Measurements from ENCODE around the gene MRPS22.

MRPS22 gene

DNA sequence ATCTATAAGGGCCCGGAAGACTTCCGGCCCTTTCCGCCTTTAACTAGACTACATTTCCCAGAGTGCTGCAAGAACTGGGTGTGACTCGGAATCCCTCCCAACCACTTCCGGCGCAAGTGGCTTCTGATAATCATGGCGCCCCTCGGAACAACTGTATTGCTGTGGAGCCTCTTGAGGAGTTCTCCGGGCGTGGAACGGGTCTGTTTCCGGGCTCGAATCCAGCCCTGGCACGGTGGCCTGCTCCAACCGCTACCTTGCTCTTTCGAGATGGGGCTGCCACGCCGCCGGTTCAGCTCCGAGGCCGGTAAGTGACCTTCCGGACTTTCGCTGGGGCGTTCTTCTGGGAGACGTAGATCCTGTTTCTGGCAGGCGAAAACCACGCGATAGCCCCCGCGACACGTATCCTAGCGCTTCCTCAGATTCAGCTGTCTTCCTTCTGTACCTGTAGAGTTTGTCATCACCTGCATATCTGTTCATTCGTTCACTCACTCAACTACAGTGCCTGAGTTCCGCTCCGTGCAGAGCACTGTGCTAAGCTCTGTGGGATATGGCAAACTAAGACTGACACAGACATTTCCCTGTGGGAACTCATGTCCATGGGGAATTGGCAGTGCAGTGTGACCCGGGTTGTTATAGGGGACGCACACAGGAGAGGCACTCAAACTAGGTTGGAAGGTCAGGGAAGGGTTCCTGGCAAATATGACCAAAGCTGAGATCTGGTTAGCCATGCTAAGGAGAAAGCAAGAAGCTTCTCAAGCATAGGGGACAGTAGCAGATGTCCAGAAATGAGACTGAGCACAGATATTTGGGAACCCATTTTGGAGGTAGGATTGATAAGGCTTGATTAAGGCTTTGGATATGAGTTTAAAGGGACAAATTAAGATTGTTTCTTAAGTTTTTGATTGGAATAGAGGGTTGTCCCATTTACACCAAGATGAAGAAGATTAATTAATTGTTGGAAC, at the start of gene MRPS22:
Gene MRPS22 (plus strand): TSS at position 126 of the 962 bp plus-strand sequence. CDS start 7 bp downstream, at position 133.
- DNase-seq: peak; percentile 89

GRCh38 chr3:139295040-139295439, 48.8 kb upstream of the MRPS22 start:
- DNase-seq: no peak

- DNase-seq: no peak
Measured at GRCh38 chr3:139296141-139296718, 47.6 kb upstream of the MRPS22 start.

DNA sequence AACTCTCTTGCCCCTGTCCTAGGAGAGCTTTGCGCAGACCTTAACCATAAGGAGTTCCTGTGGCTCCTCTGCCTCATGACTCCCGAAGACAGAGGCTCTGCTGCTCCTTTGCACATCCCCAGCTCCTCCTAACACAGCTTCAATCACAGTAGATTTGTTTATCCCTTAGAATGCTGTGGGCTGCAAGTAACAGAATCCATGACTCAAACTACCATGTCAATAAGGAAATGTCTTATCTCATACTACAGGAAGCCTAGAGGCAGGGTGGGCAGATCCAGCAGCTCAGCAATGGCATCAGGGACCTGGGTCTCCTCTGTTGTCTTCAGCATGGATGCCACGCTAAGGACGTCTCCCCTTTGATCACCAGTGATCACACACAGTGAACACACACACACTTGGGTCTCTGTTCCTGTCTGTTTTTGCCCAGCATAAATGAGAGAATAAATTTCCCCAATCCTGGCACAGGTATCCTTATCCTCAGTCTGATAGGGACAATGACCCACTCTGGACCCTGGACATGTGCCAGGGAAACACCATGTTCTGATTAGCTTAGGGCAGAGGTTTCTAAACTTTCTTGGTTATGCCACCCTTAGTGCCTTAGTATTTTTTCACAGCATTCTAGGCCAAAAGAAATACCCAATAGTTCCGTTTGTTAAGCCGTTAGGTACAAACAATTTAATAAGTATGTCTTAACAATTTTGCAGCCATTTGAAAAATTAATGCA, 46.1 kb upstream of the MRPS22 start:
- no peak for DNase-seq

DNA sequence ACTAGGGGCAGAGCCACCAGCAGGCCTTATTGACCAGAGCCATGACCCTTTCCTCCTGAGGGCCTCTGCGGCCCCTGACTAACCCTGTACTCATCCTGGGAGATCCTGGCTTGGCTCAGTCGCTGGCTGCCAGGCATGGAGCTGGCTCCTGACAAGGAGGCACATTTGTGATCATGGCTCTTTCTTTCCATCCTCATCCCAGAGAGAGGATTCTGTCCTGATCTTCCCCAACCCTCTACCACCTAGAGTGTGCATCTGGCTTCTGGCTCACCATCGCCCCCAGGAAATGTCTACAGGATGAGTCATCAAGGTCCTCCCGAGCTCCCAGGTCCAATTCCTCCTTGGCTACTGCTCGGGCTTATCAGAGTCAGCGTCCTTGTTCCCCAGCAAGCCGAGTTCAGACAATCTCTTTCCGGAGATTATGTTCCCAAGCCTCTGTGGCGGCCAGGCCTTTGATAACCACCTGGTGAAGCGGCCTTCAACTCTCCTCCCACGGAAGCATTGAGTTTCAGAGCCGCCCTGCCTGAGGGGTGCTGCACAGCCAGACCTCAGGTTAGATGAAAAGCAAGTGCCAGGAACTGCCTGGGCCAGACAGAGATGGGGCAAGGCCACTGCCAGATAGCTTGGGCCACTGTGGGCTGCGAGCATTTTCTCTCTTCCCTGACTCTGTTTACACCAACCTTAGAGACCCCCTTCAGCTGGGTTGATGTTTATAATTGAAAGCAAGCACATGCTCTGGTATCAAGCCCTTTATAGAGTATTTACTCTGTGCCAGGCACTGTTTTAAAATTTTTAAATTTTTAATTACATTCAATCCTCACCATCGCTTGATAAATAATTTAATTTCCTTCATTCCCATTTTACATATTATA, 44.3 kb upstream of the MRPS22 start:
- no peak for DNase-seq

DNA sequence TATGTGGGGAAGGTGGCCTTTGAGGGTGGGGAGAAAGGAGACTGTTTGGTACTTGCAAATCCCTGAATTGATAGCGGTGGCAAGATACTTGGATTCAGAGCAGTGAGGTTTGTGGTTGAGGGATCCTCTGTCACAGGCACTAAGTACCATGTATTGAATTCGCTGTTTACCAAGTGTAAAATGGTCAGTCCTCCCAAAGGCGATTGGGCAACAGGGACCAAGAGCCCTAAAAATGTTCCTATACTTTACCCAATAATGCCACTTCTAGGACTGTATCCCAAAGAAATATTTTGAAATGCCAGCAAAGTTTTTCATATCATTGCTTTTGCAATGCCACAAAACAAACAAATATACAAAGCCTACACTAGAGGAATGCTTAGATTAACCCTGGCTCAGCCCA, 43.4 kb upstream of the MRPS22 start:
- DNase-seq: no peak

DNA sequence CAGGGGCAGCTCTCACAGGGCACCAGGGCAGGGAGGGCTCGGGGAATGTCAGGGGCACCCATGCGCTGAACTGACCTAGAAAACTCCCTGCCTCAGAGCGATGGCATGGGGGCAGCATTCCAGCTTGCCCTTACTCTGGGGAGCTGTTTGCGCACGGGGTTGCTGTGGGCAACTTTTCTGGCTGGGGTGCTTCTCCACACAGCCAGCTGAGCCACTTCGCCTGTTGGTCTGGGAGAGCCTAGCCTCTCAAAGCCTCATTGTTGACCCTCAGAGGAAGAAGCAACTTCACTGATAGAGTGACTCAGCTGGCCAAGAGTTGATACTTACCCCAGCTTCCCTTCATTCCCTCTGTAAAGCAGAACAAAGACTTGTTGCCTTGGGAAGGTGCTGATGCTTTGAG, 42.6 kb upstream of the MRPS22 start:
- DNase-seq: no peak

- no peak for DNase-seq
Measured at GRCh38 chr3:139301654-139302053, 42.2 kb upstream of the MRPS22 start.

- peak; percentile 49 for DNase-seq
Measured at GRCh38 chr3:139302084-139302800, 41.6 kb upstream of the MRPS22 start.

GRCh38 chr3:139302801-139303113, 41.1 kb upstream of the MRPS22 start:
- no peak for DNase-seq

- DNase-seq: no peak
Measured at GRCh38 chr3:139303216-139303615, 40.6 kb upstream of the MRPS22 start.

DNA sequence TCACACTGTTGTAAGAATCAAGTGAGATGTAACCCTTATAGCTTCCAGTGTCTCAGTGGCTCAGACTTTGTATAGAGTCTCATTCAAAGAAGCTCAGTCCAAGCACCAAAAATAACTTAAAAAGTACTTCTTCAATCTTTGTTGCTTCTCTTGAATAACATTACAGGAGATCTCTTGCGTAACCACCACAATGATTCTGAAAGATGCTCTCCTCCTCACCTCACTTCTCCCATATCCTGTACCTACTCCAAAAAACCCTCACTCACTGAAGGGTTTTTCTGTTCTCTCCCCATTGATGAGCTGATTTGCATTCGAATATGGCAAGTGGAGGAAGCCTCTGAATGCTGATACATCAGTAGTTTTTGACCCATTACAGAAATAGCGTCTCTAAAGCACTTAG, 39.4 kb upstream of the MRPS22 start:
- DNase-seq: no peak

GRCh38 chr3:139306078-139306477, 37.7 kb upstream of the MRPS22 start:
- no peak for DNase-seq

GRCh38 chr3:139307072-139307491, 36.7 kb upstream of the MRPS22 start:
- no peak for DNase-seq

DNA sequence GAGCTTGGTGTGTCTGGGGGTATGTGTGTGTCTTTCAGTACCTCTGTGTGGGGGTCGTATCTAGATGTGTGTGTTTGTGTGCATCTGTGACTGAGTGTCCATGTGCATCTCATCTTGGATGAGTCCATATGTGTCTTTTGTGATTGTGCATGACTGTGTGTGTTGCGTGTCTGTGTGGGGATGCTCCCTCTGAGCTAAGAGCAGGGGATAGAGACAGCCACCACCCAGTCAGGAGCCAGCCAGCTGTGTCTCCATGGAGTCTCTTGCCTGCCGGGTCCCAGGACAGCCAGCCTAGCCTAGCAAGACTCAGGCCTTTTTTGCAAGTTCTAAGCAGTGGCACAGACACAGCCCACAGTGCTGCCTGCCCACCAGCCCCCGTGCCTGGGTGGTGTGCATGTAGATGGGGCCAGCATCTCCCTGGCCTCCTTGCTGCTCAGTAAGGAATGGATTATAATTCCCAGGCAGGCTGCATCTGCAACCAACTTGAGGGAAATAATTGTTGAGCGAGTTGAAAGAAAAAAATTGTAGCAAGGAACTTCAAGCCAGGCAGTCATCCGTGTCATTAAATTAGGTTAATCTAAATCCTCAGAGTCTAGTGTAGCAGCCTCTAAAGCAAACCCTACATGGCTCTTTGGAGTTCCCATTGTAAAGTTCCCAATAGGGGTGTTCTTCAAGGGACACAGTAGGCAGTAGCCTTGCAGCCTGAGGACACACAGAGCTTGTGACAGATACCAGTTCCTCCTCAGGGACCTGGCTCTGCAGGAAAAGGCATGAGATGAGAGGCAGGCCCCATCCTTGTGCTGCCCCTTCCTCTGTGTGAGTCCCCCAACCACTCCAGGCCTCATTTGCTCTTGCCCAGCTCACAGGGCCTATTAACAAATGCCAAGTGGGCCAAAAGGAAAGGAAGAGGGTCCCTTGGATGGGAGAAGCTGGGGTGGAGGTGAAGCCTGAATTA, 35.9 kb upstream of the MRPS22 start:
- DNase-seq: no peak

DNA sequence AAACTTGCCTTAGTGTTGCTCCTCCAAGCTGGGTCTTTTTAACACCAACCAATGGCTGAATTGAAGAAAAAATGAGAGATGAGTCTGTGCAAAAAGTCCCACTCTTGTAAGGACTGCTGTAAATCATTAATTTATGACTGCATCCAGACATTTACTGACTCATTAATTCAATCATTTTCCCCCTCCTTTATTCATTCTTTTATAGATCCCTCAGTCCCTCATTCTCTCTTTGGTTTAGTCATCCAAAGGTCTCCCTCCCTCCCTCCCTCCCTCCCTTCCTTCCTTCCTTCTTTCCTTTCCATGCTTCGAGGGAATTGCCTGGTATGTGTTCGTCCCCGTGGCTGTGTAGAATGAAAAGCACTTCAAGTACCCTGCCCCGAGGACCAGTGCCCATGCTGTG, 35.3 kb upstream of the MRPS22 start:
- DNase-seq: no peak

- no peak for DNase-seq
Measured at GRCh38 chr3:139309061-139309591, 34.7 kb upstream of the MRPS22 start.

DNA sequence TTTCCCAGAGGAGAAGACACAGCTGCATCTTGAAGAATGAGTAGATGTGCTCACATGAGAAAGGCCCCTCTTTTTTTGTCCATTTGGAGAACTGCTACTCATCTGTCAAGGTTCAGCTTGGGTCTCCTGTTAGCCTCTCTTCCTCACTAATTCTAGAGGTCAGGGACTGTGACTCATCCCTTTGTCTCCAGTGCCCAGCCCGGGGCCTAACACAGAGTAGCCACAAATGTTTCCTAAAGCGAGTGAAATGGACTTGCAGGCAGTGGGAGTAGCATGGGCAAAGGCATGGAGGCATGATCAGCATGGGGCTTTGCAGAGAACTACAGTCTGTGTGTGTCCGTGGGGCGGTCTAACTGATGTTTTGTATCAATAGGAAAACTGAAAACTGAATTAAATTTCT, 33.9 kb upstream of the MRPS22 start:
- no peak for DNase-seq

DNA sequence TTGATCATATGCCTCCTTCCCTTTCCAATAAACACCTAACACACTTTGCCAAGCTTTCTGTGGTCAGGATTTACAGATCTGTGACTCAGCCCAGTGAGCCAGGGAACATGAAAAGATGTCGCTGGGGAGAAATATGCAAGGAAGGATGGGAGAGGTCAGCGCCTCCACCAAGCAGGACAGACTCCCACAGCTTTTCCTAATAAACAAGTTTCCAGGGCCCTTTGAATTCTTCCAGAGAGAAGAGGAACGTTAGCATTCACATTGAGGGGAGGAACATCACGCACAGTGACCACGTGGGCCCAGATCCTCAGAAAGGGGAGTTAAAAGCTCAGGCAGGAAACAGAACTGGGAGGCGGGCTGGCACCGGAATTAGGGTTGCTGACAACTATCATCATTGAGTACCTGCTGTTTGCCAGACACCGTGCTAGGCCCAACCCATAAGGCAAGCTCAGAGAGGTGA, 33.3 kb upstream of the MRPS22 start:
- no peak for DNase-seq

DNA sequence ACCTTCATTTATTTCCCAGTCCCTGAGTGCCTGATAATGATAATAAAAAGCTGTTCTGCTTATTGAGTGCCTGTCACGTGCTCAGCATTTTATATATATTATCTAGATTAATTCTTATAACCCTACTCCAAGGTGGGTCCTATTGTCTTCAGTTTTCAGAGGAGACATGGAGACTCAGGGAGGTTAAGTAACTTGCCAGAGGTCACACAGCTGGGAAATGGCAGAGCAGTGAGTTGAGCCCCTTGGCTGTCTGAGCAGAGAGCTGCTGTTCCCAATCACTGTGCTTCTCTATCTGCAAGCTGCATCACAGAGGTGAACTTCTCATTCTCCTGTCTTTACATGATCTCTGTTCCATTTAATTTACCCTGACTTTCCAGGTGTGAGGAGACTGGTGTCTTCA, 32.3 kb upstream of the MRPS22 start:
- DNase-seq: no peak

- DNase-seq: no peak
Measured at GRCh38 chr3:139312416-139312815, 31.4 kb upstream of the MRPS22 start.
